GM21576 (cell line): ENCODE results near the gene GGA1.
"Not testable (repeated sequence)": the region's sequence is repeated elsewhere in the genome, so short reads cannot be mapped to it uniquely, and the experiment has no call there.

Source experiments
- ATAC-seq: cut with Tn5 transposase; IDR thresholded peaks from one replicate; pipeline ENCODE4 v1.9.1; 2021; ENCODE audit warnings: mild to moderate bottlenecking, moderate library complexity; ENCODE audit not compliant: unreplicated experiment

GGA1 gene

GRCh38 chr22:37607935-37608476, 628 bp upstream of the GGA1 start:
- peak; percentile 2 for ATAC-seq

- no peak for ATAC-seq
Measured at GRCh38 chr22:37609240-37610152, 862 bp downstream of the GGA1 start.

GRCh38 chr22:37610153-37610475, 1.5 kb downstream of the GGA1 start:
- ATAC-seq = not testable (repeated sequence)

GRCh38 chr22:37610480-37611129, 2.0 kb downstream of the GGA1 start:
- ATAC-seq = no peak

- ATAC-seq = no peak
Measured at GRCh38 chr22:37611207-37611606, 2.6 kb downstream of the GGA1 start.

GRCh38 chr22:37616201-37617083, 7.8 kb downstream of the GGA1 start:
- no peak for ATAC-seq

GRCh38 chr22:37617431-37617830, 8.8 kb downstream of the GGA1 start:
- no peak for ATAC-seq

GRCh38 chr22:37618072-37618656, 9.5 kb downstream of the GGA1 start:
- no peak for ATAC-seq

- no peak for ATAC-seq
Measured at GRCh38 chr22:37618674-37619073, 10.0 kb downstream of the GGA1 start.

GRCh38 chr22:37619991-37620390, 11.4 kb downstream of the GGA1 start:
- no peak for ATAC-seq

- ATAC-seq = no peak
Measured at GRCh38 chr22:37621352-37621860, 12.8 kb downstream of the GGA1 start.

GRCh38 chr22:37623075-37624016, 14.7 kb downstream of the GGA1 start:
- ATAC-seq = no peak

GRCh38 chr22:37624017-37624365, 15.4 kb downstream of the GGA1 start:
- ATAC-seq = no peak

GRCh38 chr22:37624876-37625275, 16.2 kb downstream of the GGA1 start:
- ATAC-seq = no peak

GRCh38 chr22:37625737-37626136, 17.1 kb downstream of the GGA1 start:
- no peak for ATAC-seq

GRCh38 chr22:37626144-37626543, 17.5 kb downstream of the GGA1 start:
- ATAC-seq = no peak

GRCh38 chr22:37626556-37627075, 18.0 kb downstream of the GGA1 start:
- no peak for ATAC-seq

GRCh38 chr22:37627121-37627520, 18.5 kb downstream of the GGA1 start:
- no peak for ATAC-seq

- ATAC-seq = no peak
Measured at GRCh38 chr22:37627545-37627944, 18.9 kb downstream of the GGA1 start.
